Hepatocyte (in vitro differentiated cells): ENCODE results near the gene PAQR7.

ENCODE experiments used
- CTCF ChIP-seq: fragments of 200-600 bp; sonication (generic); IDR thresholded peaks from 2 replicates; pipeline ENCODE4 v1.5.1; 2016; ENCODE audit warnings: antibody characterized with exemption, mild to moderate bottlenecking; ENCODE audit not compliant: poor library complexity
- EZH2 ChIP-seq: fragments of 200-600 bp; sonication (generic); IDR thresholded peaks from 2 replicates; pipeline ENCODE4 v1.6.1; 2016; ENCODE audit warnings: antibody characterized with exemption, mild to moderate bottlenecking, borderline replicate concordance
- EZH2phosphoT487 ChIP-seq: fragments of 200-600 bp; sonication (generic); IDR thresholded peaks from one replicate; pipeline ENCODE4 v1.6.1; 2018; ENCODE audit warnings: antibody characterized with exemption, mild to moderate bottlenecking, low read depth, moderate library complexity; ENCODE audit not compliant: unreplicated experiment, severe bottlenecking

GRCh38 chr1:25814549-25815087 is 60.9 kb downstream of the PAQR7 start:
- TF ChIP-seq CTCF (no peak), EZH2 (no peak), EZH2phosphoT487 (no peak)
